ENCODE data around the gene AKR1C3. TPM values are rescaled to one million over a fixed set of nuclear protein-coding genes. Genes with fewer than 3 reads are reported as not detected.
"Not testable (repeated sequence)": the region's sequence is repeated elsewhere in the genome, so short reads cannot be mapped to it uniquely, and the experiment has no call there.

AKR1C3 gene
- total RNA-seq, 1 donor from 2014 or later, result 40.5 TPM

- no peak for ATAC-seq
- intact Hi-C loops (cut with DNase I), result no loop called here
- DNase-seq (ENCODE audit: missing footprints), result no peak
Observed at GRCh38 chr10:5079306-5079830, 14.8 kb upstream of the AKR1C3 start.

- no peak for DNase-seq (ENCODE audit: missing footprints)
- intact Hi-C loops (cut with DNase I), result no loop called here
- ATAC-seq, result no peak
Observed at GRCh38 chr10:5079836-5080235, 14.4 kb upstream of the AKR1C3 start.

GRCh38 chr10:5081091-5081490, 13.1 kb upstream of the AKR1C3 start:
- intact Hi-C loops (cut with DNase I), result no loop called here
- no peak for DNase-seq (ENCODE audit: missing footprints)
- ATAC-seq, result no peak

DNA sequence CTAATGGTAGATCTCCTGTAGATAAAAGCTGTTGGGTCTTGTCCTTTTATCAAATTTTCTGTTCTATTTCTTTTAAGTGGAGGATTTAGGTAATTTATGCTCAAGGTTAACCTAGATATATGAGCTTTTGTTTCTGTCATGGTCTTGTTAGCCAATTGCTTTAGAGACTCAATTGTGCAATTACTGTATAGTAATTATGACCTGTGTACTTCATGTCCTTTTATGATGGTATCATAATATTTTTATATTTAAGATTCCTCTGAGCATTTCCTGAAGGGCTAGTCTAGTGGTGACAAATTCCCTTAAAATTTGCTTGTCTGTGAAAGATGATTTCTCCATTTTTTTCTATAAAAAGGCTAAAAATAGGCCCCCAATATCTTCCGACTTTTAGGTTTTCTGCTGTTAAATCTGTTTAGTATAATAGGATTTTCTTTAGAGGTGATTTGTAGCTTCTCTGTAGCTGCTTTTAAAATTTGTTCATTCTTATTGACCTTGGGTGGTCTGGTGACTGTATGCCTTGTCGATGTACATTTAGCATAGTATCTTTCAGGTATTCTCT, 5.4 kb upstream of the AKR1C3 start:
- DNase-seq (ENCODE audit: missing footprints) (no peak), ATAC-seq (no peak)
- intact Hi-C loops (cut with DNase I), result no loop called here

- intact Hi-C loops (cut with DNase I), result loop anchor here (5.0 kb wide), 1 partner anchor 192 kb away; no protein-coding TSS in a partner anchor
- ATAC-seq (no peak), DNase-seq (ENCODE audit: missing footprints) (no peak)
Observed at GRCh38 chr10:5089865-5090264, 4.3 kb upstream of the AKR1C3 start.

DNA sequence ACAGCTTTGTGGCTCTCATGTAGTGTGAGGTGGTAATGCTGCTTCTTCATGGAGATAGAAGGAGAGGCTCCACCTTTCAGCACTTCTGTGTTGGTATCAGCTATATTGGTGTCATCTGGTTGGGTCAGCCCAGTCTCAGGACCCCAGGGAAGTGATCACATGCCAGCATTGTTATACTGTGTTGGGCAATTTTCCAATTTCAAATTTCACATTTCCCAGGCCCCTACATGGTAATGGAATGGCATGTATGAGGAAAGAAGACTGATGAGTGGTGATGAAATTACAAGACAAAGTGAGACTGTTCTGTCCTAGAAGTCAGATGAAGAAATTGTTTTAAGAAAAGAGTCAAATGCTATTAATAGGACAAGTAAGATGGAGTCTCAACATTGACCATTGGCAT, 3.7 kb upstream of the AKR1C3 start:
- no peak for ATAC-seq
- DNase-seq (ENCODE audit: missing footprints), result no peak
- intact Hi-C loops (cut with DNase I), result loop anchor here (5.0 kb wide), 1 partner anchor 192 kb away; no protein-coding TSS in a partner anchor

- ATAC-seq (no peak), DNase-seq (ENCODE audit: missing footprints) (no peak)
- intact Hi-C loops (cut with DNase I), result loop anchor here (5.0 kb wide), 1 partner anchor 191 kb away; no protein-coding TSS in a partner anchor
Observed at GRCh38 chr10:5091196-5091595, 3.0 kb upstream of the AKR1C3 start.

DNA sequence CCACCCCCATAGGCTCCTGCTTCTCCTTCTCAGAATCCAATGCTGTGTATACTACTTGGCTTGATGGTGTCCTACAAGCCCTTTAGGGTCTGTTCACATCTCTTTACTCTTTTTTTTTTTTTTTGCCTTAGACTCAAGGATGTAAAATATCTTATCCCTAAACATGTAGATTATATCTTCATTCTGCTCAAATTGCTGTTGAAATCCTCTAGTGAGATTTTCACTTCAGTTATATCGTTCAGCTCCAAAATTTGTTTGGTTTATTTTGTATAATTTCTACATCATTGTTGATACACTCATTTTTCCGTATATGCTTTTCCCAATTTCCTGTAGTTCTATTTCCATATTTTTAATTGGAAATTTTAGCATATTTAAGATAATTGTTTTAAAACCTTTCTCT, 1.8 kb upstream of the AKR1C3 start:
- DNase-seq (ENCODE audit: missing footprints) (no peak), ATAC-seq (no peak)
- intact Hi-C loops (cut with DNase I), result loop anchor here (5.0 kb wide), 1 partner anchor 190 kb away; no protein-coding TSS in a partner anchor

GRCh38 chr10:5092848-5093790, 1.1 kb upstream of the AKR1C3 start:
- intact Hi-C loops (cut with DNase I), result loop anchor here (5.0 kb wide), 1 partner anchor 189 kb away; no protein-coding TSS in a partner anchor
- DNase-seq (ENCODE audit: missing footprints) (no peak), ATAC-seq (no peak)

GRCh38 chr10:5095687-5096086, 1.5 kb downstream of the AKR1C3 start:
- intact Hi-C loops (cut with DNase I), result loop anchor here (2.0 to 5.0 kb wide), 2 partner anchors 25 to 78 kb away; no protein-coding TSS in a partner anchor
- no peak for DNase-seq (ENCODE audit: missing footprints)
- no peak for ATAC-seq

GRCh38 chr10:5096108-5096507, 1.9 kb downstream of the AKR1C3 start:
- DNase-seq (ENCODE audit: missing footprints), result no peak
- intact Hi-C loops (cut with DNase I), result loop anchor here (5.0 kb wide), 1 partner anchor 79 kb away; no protein-coding TSS in a partner anchor
- ATAC-seq, result no peak

GRCh38 chr10:5102479-5102878, 8.3 kb downstream of the AKR1C3 start:
- DNase-seq (ENCODE audit: missing footprints); ATAC-seq; intact Hi-C loops (cut with DNase I): not testable (repeated sequence)

DNA sequence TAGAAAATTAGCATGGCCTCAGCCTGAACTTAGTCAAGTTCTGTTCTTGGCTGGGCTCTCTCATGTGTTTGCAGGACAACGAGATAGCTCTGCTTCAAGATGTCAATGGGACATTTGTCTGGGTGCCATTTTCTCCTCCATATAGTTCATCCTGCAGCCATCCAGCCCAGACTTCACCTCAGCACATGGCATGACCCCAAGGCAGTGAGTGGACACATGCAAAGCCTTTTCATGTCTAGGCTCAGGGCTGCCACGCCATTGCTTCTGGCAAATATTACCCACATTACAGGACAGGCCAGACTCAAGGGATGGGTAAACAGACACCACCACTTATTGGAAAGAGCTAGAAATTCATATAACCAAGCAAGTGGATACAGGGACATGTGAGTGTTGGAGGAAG, 9.3 kb downstream of the AKR1C3 start:
- intact Hi-C loops (cut with DNase I), result no loop called here
- ATAC-seq (no peak), DNase-seq (ENCODE audit: missing footprints) (no peak)

DNA sequence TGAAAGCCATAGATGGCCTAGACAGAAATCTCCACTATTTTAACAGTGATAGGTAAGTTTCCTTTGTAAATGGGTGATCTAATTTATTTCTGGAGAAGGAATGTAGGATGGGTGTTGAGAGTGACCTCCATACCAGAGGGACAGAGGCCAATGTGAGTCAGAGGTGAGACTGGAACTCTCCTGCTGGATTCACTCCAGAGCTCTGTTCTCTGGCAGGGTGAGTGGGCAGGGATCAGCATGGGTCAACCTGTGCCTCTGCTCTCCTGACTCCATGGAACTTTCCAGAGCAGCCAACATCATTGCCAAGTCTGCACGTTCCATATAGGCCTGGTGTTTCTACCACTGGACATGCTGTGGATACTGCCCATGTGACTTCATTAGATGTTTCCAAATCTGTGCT, 11.4 kb downstream of the AKR1C3 start:
- ATAC-seq, result peak; percentile 13
- intact Hi-C loops (cut with DNase I), result no loop called here
- DNase-seq (ENCODE audit: missing footprints), result no peak

DNA sequence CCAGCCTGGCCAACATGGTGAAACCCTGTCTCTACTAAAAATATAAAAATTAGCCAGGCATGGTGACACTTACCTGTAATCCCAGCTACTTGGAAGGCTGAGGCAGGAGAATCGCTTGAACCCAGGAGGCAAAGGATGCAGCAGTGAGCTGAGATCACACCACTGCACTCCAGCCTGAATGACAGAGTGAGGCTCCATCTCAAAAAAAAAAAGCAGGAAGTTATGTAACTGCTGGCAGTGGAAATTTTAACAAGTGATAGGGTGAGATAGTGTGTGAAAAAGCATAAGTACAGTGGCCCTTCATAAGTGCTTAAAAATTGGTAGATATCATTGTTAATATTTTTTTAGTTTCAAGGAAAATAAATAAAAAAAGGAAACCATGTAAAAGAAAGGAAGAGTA, 12.3 kb downstream of the AKR1C3 start:
- DNase-seq (ENCODE audit: missing footprints), result no peak
- intact Hi-C loops (cut with DNase I), result no loop called here
- peak; percentile 31 for ATAC-seq

- intact Hi-C loops (cut with DNase I), result no loop called here
- ATAC-seq (no peak), DNase-seq (ENCODE audit: missing footprints) (no peak)
Observed at GRCh38 chr10:5107860-5108526, 13.8 kb downstream of the AKR1C3 start.

GRCh38 chr10:5108658-5109416, 14.6 kb downstream of the AKR1C3 start:
- intact Hi-C loops (cut with DNase I), result no loop called here
- ATAC-seq, result no peak
- DNase-seq (ENCODE audit: missing footprints), result no peak

- DNase-seq (ENCODE audit: missing footprints); intact Hi-C loops (cut with DNase I); ATAC-seq: not testable (repeated sequence)
Observed at GRCh38 chr10:5109861-5110260, 15.6 kb downstream of the AKR1C3 start.

Data from Right ventricle myocardium inferior (tissue), 1 donor.